B cell (primary cell): Measurements from ENCODE around the gene KIAA0753. TPM values are rescaled to one million over a fixed set of nuclear protein-coding genes. Genes with fewer than 3 reads are reported as not detected.

Experiments used
- ATAC-seq: fragments of 200-7000 bp; cut with Tn5 transposase; one replicate; pipeline ENCODE4 v1.10.0; 2021; ENCODE audit warnings: low read depth, mild to moderate bottlenecking, moderate number of reproducible peaks, moderate library complexity
- CTCF ChIA-PET: fragments of 350-600 bp; sonication (Branson Sonifier 250); formaldehyde crosslinking; loops from one replicate; lab custom pipeline; 2021; ENCODE audit warnings: antibody characterized with exemption, inconsistent platforms; lab: Charles Lee
- POLR2A ChIA-PET: fragments of 350-600 bp; sonication (Branson Sonifier 250); formaldehyde crosslinking; loops from one replicate; lab custom pipeline; 2021; ENCODE audit warnings: antibody characterized with exemption; lab: Charles Lee
- DNase-seq: peaks from one replicate; pipeline ENCODE4 v3.0.0; 2013
- H2AFZ ChIP-seq: 2 replicates; pipeline ENCODE4 v1.6.1; 2012; ENCODE audit warnings: mild to moderate bottlenecking, low read depth, low read length; ENCODE audit not compliant: insufficient read depth, poor library complexity, severe bottlenecking
- H3K27ac ChIP-seq, 2 donors: 1 replicate in 1 of 2; 2 replicates in 1 of 2; pipeline ENCODE4 v1.5.1; 2012 to 2013; ENCODE audit warnings: low read length in 2 of 2, mild to moderate bottlenecking in 2 of 2, moderate library complexity in 1 of 2
- H3K27me3 ChIP-seq, 4 experiments: fragments of 200-600 bp in 1 of 4; sonication (generic) in 1 of 4; replicated peaks in 1 of 4; 1 replicate in 2 of 4; 2 replicates in 2 of 4; pipeline versions ENCODE4 v1.6.1 to v1.7.0; 2013 to 2016; ENCODE audit warnings: low read length in 3 of 4, mild to moderate bottlenecking in 2 of 4, mixed read lengths in 1 of 4, moderate library complexity in 1 of 4; ENCODE audit not compliant: insufficient read depth in 4 of 4, control insufficient read depth in 3 of 4; ENCODE audit errors: control extremely low read depth in 1 of 4
- H3K36me3 ChIP-seq, 2 experiments: replicated peaks in 1 of 2; 1 replicate in 1 of 2; 2 replicates in 1 of 2; pipeline versions ENCODE4 v1.6.1 to v1.7.1; 2013; ENCODE audit warnings: low read length in 1 of 2; ENCODE audit not compliant: insufficient read depth in 2 of 2, control insufficient read depth in 1 of 2; ENCODE audit errors: control extremely low read depth in 1 of 2, extremely low read depth in 1 of 2
- H3K4me1 ChIP-seq, 2 donors: fragments of 200-600 bp in 1 of 2; sonication (generic) in 1 of 2; 1 replicate in 1 of 2; 2 replicates in 1 of 2; pipeline versions ENCODE4 v1.5.1 to v1.6.1; 2013 to 2017; ENCODE audit warnings: low read length in 2 of 2; ENCODE audit not compliant: control insufficient read depth in 2 of 2, insufficient read depth in 2 of 2
- H3K4me2 ChIP-seq: replicated peaks from 2 replicates; pipeline ENCODE3; 2012; ENCODE audit warnings: mild to moderate bottlenecking, low read depth, low read length; ENCODE audit not compliant: poor library complexity, severe bottlenecking
- H3K4me3 ChIP-seq, 5 experiments: fragments of 200-600 bp in 1 of 5; sonication (generic) in 1 of 5; 1 replicate in 3 of 5; 2 replicates in 2 of 5; pipeline versions ENCODE4 v1.5.1 to v1.7.0; 2011 to 2016; ENCODE audit warnings: low read length in 4 of 5, mild to moderate bottlenecking in 4 of 5, low read depth in 2 of 5, control low read depth in 1 of 5, moderate library complexity in 1 of 5; ENCODE audit not compliant: insufficient read depth in 1 of 5; ENCODE audit errors: control extremely low read depth in 1 of 5, extremely low read depth in 1 of 5
- H3K79me2 ChIP-seq: fragments of 200-600 bp; sonication (generic); one replicate; pipeline ENCODE4 v1.6.0; 2016; ENCODE audit warnings: low read length; ENCODE audit not compliant: control insufficient read depth, insufficient read depth
- H3K9ac ChIP-seq: fragments of 200-600 bp; sonication (generic); 2 replicates; pipeline ENCODE4 v1.6.1; 2017; ENCODE audit warnings: mild to moderate bottlenecking, low read length, moderate library complexity
- H3K9me3 ChIP-seq, 3 donors: one replicate each; pipeline versions ENCODE4 v1.6.1 to v1.7.1; 2013; ENCODE audit warnings: low read length in 2 of 3; ENCODE audit not compliant: control insufficient read depth in 2 of 3, insufficient read depth in 1 of 3; ENCODE audit errors: control extremely low read depth in 1 of 3
- H4K20me1 ChIP-seq: 2 replicates; pipeline ENCODE4 v1.6.0; 2012; ENCODE audit warnings: mild to moderate bottlenecking, low read length; ENCODE audit not compliant: insufficient read depth, control insufficient read depth, poor library complexity, severe bottlenecking
- H3K27ac Mint-ChIP-seq: one replicate; pipeline ENCODE4 v1.8.0; 2021; ENCODE audit warnings: mixed read lengths
- H3K27me3 Mint-ChIP-seq: one replicate; pipeline ENCODE4 v1.8.0; 2021; ENCODE audit warnings: mixed read lengths
- H3K4me1 Mint-ChIP-seq: one replicate; pipeline ENCODE4 v1.8.0; 2021; ENCODE audit warnings: mixed read lengths
- H3K4me3 Mint-ChIP-seq: one replicate; pipeline ENCODE4 v1.8.0; 2021; ENCODE audit warnings: mixed read lengths
- H3K9me3 Mint-ChIP-seq: one replicate; pipeline ENCODE4 v1.8.0; 2022; ENCODE audit warnings: mixed read lengths; ENCODE audit not compliant: insufficient read depth
- EZH2 ChIP-seq: IDR thresholded peaks from 2 replicates; pipeline ENCODE4 v1.6.1; 2012; ENCODE audit warnings: borderline replicate concordance, low read depth, mild to moderate bottlenecking, moderate library complexity, low read length; ENCODE audit not compliant: insufficient read depth, poor library complexity, severe bottlenecking
- WGBS: methylation state at CpG from one replicate; pipeline ENCODE4 v1.1.5; 2013; ENCODE audit warnings: missing lambda C conversion rate; ENCODE audit not compliant: insufficient coverage; 5-methylcytosine and 5-hydroxymethylcytosine counted together
- intact Hi-C: fragments of 100-400 bp; cut with micrococcal nuclease; formaldehyde crosslinking; loops from one replicate; pipeline ENCODE4 v1.10.0; 2022
- polyA plus RNA-seq: library from polyadenylated mRNA; depleted of rRNA; stranded (reverse); fragments of >200 nt; gene quantifications from 2 replicates; pipeline ENCODE4 v1.2.3, GENCODE V29; 2012
- total RNA-seq, 2 donors: library from RNA; stranded (reverse); fragments of 120-200 nt in 1 of 2; gene quantifications; 1 replicate in 1 of 2; 2 replicates in 1 of 2; pipeline versions ENCODE4 v1.2.3 to v1.2.4, GENCODE V29; 2013 to 2022
- TF ChIP-seq, protein P1 (sequence below): fragments of 200-600 bp; IDR thresholded peaks from one replicate; pipeline ENCODE4 v1.8.0; 2022; ENCODE audit warnings: antibody characterized with exemption, mild to moderate bottlenecking

The KIAA0753 gene
- total and polyA plus RNA-seq, 2 donors (not counting 1 experiment from before 2014, with no cell fraction given): 6.3 to 29.1 TPM

DNA sequence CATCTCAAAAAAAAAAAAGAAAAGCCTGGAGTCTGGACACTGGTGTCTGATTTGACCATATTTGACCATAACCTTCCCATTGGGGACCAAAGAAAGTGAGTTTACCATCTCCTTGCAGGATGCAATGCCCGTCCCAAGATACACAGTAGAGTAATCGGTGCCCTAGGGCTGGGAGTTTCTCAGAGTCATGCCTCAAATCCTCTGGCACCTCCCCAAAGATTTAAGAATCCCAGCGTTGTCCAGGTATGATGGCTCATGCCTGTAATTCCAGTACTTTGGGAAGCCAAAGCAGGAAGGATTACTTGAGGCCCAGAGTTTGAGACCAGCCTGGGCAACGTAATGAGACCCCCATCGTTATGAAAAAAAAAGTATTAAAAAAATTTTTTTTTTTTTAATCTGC, 89.2 kb downstream of the KIAA0753 start:
- intact Hi-C loops: no loop called here
- Histone ChIP-seq H3K4me2 (no peak overlapping the region), H3K4me1 (peaks cover 11 to 16% of the 10 kb centered on the region in 2 donors), H3K9me3 (peaks cover 0 to 6% (median 0%) of the 10 kb centered on the region in 3 donors), H3K27ac (no peak overlapping the region), H3K79me2 (no peaks in the 10 kb centered on the region), H3K9ac (no peak overlapping the region), H2AFZ (no peak overlapping the region), H4K20me1 (no peaks in the 10 kb centered on the region), H3K27me3 (peaks cover 0 to 24% (median 11%) of the 10 kb centered on the region in 4 experiments), H3K4me3 (no peak overlapping the region), H3K36me3 (no peaks in the 10 kb centered on the region)
- ChIA-PET CTCF (no interaction called here), POLR2A (no interaction called here)
- Mint-ChIP-seq H3K27me3 (peaks cover 32% of the 10 kb centered on the region), H3K9me3 (no peaks in the 10 kb centered on the region), H3K4me3 (no peak overlapping the region), H3K27ac (no peak overlapping the region), H3K4me1 (peaks cover 13% of the 10 kb centered on the region)
- ATAC-seq: no peak
- no peak for DNase-seq
- TF ChIP-seq, protein P1, sequence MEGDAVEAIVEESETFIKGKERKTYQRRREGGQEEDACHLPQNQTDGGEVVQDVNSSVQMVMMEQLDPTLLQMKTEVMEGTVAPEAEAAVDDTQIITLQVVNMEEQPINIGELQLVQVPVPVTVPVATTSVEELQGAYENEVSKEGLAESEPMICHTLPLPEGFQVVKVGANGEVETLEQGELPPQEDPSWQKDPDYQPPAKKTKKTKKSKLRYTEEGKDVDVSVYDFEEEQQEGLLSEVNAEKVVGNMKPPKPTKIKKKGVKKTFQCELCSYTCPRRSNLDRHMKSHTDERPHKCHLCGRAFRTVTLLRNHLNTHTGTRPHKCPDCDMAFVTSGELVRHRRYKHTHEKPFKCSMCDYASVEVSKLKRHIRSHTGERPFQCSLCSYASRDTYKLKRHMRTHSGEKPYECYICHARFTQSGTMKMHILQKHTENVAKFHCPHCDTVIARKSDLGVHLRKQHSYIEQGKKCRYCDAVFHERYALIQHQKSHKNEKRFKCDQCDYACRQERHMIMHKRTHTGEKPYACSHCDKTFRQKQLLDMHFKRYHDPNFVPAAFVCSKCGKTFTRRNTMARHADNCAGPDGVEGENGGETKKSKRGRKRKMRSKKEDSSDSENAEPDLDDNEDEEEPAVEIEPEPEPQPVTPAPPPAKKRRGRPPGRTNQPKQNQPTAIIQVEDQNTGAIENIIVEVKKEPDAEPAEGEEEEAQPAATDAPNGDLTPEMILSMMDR: no peak
- no peak for TF ChIP-seq EZH2
- WGBS: 100% methylated on average over 1 of the region's 5 CpGs

DNA sequence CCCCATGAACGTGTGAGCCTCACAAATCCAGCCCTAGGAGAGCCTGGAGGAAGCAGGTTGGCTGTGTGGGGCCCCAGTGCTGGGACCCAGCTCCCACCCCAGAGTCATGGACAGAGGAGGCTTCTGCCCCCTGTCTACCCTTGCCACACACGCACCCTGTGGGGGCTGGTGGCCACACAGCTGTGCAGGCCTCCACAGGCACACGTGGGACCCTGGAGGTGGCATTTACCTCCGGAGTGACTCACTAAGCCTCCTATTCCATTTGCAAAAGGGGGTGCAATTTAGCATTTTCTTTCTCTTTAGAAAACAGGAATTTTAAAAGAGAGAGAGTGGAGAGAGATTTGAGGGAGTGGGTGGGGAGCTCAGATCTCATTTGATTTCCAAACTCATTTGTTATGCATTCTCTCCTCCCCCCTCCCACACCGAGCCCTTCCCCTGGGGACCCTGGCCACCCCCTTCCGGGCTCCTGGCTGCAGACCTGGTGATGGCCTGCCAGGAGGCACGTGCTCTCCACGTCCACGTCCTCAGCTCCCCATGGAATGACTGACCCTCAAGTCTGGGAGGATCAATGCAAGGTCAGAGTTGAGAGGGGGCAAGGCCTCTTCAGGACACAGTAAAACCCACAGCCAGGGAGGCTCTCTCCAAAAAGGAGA, 91.0 kb downstream of the KIAA0753 start:
- Histone ChIP-seq H3K9ac (no peak overlapping the region), H3K4me1 (peaks cover 0 to 2% of the 10 kb centered on the region in 2 donors), H3K79me2 (no peaks in the 10 kb centered on the region), H3K27me3 (peaks cover 0 to 8% (median 4%) of the 10 kb centered on the region in 4 experiments), H3K4me2 (no peak overlapping the region), H3K36me3 (no peaks in the 10 kb centered on the region), H3K9me3 (no peaks in the 10 kb centered on the region), H3K27ac (no peak overlapping the region), H4K20me1 (no peaks in the 10 kb centered on the region), H2AFZ (no peak overlapping the region), H3K4me3 (no peak overlapping the region)
- POLR2A ChIA-PET: no interaction called here
- CTCF ChIA-PET: no interaction called here
- Mint-ChIP-seq H3K4me3 (no peak overlapping the region), H3K27ac (no peak overlapping the region), H3K9me3 (no peaks in the 10 kb centered on the region), H3K4me1 (peaks cover 3% of the 10 kb centered on the region), H3K27me3 (peaks cover 21% of the 10 kb centered on the region)
- no peak for ATAC-seq
- intact Hi-C loops: no loop called here
- TF ChIP-seq, protein P1: no peak
- TF ChIP-seq EZH2: no peak
- WGBS: 71% methylated on average over 6 of the region's 9 CpGs
- no peak for DNase-seq
